NCI-H2029 treated with DMSO at 0.1 percent for 48 hours (cell line): ENCODE measurements around the gene TFCP2.

Source experiments
- DNase-seq: peaks from one replicate; lab custom pipeline; 2025; lab: John Stamatoyannopoulos, UW

TFCP2 gene

GRCh38 chr12:51196547-51196946 is 23.6 kb upstream of the TFCP2 start:
- DNase-seq: no peak

DNA sequence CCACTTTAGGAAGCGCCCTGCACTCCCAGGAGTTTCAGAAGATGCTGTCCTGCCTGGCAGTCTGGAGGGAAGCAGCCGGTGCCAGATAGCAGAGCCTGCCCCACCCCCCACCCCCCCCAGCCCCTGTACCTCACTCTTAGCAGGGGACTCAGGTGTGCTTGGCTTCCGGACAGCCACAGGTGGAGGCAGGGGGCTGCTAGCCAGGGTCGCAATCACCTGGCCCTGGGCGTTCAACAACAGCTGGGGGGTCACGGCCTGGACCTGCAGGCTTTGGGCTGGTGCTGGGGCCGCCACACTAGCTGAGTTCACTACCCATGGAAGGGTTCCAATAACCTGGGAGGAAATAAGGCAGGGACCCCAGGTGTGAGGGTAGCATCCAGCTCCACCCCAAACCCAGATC is 22.9 kb upstream of the TFCP2 start:
- DNase-seq: no peak

- no peak for DNase-seq
Measured at GRCh38 chr12:51192284-51192671, 19.3 kb upstream of the TFCP2 start.

DNA sequence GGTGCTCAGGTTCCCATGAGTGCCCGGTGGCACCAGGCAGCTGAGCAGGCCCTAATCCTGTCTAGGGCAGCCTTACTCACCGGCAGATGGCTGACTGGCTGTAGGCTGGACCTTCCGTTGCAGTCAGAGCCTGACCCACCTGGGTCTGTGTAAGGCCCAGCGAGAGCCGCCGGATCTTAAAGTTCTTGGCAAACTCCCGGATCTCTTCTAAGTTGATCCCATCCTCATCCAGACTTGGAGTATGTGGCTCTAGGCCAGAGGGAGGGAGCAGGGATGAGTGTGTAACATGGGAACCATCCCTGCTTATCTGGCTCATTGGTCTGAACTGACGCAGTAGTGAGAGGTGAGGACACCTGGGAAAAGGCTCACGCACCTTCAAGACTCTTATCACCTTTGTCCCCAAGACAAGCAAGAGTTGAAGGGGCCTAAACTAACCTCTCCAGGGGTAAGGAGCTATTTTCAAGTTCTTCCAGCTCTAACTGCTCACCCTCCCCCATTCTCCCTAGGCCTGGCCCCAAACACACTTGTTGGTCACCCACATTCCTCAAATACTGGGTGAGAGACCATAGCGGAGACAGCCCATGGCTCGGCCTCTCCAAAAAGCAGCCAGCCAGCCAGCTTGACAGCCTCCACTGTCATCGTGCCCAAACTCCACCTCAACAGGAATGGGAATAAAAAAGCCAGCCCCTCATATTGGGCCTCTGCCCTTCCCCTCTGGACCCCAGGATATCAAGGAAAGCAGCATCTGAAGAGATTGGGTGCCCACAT is 18.8 kb upstream of the TFCP2 start:
- no peak for DNase-seq

DNA sequence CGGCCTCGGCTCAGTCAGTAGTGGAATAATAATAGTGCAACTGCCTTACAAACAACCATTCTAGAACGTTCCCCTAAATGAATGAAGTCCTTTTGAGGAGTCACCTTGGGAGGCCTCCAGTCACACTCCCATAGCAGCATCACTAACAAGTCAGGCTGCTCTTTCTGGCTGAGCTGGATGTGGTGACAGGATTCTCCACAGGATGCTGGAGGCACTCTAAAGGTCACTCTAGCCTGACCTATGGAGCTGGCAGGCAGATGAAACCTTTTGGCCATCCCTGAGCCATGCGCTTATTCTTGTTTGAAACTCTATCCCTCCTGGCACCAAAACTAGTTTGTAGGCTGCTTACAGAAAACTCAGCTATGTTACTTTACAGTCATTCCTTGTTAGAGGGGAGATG is 17.9 kb upstream of the TFCP2 start:
- DNase-seq: no peak

DNA sequence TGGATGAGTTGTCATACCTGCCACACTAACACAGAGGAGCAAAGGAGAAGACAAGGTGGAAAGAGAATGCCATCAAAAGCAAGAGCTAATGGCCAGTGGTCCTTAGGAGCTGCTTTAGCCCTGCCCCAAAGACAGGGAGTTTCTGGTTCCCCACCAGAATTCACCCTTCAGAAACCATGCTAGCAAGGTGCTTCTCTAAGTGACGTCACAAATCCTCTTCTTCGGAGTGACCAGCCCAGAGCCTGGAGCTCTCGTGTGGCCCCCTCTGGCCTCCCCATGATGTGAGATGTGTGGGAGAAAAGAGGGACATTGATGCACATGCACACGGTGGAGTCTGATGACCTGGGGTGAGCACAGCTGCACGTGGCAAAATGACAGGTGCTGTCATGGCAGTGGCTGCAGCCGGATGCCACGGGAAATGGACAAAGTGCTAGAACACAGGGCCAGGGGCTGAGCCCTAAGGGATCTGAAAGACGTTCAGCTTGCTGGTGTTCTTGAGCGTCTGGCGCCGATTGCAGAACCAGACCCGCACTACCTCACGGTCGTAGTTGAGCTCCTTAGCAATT is 16.9 kb upstream of the TFCP2 start:
- no peak for DNase-seq

- no peak for DNase-seq
Measured at GRCh38 chr12:51188359-51189051, 15.6 kb upstream of the TFCP2 start.

- DNase-seq: no peak
Measured at GRCh38 chr12:51187370-51187987, 14.5 kb upstream of the TFCP2 start.

GRCh38 chr12:51186465-51187085 is 13.6 kb upstream of the TFCP2 start:
- no peak for DNase-seq

DNA sequence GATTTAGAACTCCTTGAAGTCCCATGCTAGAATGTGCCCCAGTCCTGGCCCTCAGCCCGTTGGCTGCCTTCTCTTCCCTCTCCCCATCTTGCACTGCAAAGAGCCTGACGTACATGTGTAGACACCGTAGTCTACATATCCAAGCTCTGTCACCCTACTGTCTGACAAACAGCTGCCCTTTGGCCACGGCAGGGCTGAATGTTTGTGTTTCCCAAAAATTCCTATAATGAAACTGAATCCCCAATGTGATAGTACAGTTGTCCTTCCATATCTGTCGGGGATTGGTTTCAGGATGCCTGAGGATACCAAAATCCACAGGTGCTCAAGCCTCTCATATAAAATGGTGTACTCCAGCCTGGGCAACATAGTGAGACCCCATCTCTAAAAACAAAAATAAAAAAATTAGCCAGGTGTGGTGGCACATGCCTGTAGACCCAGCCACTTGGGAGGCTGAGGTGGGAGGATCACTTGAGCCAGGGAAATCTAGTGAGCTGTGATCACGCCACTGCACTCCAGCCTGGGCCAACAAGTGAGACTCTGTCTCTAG is 12.3 kb upstream of the TFCP2 start:
- DNase-seq: no peak

GRCh38 chr12:51183816-51184215 is 10.9 kb upstream of the TFCP2 start:
- DNase-seq: peak; percentile 87

DNA sequence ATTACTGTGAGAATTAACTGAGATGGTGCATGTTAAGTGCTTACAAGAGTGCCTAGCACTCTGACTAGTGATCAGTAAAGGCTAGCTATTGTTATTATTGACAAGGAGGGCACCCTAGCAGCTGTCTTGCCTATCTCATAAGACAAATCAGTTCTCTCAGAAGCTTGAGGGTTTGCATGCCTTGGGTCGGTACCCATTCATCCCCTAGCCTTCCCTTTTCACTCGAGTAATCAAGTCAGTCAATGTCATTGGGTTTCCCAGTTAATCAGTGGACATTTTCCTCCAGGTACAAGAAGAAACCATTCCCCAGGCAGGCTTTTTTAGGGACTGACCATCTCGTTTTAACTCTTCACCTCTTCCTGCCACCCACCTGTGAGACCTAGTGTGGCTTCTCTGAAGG is 10.4 kb upstream of the TFCP2 start:
- DNase-seq: no peak

DNA sequence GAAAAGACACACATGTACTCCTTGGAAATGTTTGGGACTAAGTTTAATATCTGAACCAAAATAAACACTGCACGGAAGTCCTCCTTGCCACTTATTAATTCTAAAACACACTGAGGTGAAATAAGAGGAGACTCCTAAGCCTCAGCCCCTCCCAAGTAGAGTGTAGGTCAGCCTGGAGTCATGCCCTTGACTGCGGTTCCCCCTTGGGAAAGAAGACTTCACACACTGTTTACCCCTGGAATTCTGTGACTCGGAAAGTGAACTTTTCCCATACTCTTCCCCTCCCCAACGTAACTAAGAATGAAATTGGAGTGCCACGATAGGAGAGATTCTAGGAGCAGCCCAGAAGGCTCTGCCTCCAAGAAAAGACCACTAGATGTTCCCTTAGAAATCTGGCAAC is 8.6 kb upstream of the TFCP2 start:
- DNase-seq: no peak

DNA sequence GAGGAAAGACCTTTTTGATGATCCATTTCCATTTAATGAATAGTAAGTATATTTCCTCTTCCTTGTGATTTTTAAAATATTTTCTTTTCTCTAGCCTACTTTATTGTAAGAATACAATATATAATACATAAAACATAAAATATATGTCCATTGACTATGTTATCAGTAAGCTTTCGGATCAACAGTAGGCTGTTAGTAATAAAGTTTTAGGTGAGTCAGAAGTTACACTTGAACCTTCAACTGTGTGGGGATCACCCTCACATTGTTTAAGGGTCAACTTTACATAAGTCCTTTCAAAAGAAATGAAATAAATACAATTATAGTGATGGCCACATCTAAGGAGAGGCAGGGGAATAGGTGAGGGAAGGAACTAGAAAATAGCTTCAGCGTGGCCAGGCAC is 5.0 kb upstream of the TFCP2 start:
- DNase-seq: no peak

GRCh38 chr12:51174501-51174900 is 1.6 kb upstream of the TFCP2 start:
- DNase-seq: no peak

DNA sequence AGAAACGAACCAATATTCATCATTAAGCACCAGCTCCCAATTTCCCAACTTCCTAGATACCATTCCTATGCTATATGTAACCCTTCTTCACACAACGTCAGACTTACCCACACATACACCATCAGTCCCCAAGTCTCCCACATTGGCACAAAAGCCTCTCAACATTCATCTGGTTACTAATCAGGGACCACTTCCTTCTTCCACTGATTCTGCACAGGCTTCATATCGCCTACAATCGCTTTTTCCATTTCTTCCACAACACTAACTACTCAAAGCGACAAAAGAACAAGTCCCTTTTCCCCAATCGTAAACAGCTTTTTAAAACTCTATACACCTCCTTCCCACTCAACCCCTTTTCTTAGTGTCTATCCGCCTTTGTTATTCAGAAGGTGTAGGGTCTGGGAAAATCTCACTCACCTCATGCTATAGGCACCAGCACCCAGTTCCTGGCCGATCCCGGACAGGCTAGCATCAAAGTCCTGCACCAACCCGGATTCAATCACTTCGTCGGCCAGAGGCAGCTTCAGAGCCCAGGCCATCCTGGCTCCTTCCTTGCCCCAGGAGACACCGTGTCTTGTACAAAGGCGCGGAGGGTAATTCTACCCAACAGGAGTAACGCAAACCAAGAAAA is 936 bp downstream of the TFCP2 start:
- DNase-seq: no peak

DNA sequence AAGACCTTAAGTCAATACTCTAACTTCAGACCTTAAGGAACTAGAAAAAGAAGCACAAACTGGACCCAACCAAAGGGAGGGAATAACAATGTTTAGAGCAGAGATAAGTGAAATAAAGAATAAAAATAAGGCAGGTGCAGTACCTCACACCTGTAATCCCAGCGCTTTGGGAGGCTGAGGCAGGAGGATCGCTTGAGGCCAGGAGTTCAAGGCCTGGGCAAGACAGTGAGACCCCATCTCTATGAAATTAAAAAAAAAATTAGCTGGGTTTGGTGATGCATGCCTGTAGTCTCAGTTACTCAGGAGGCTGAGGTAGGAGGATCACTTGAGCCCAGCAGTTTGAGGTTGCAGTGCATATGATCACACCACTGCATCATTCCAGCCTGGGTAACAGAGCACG is 9.1 kb downstream of the TFCP2 start:
- no peak for DNase-seq

- no peak for DNase-seq
Measured at GRCh38 chr12:51162217-51162616, 10.7 kb downstream of the TFCP2 start.

- DNase-seq: no peak
Measured at GRCh38 chr12:51160814-51161459, 12.0 kb downstream of the TFCP2 start.

DNA sequence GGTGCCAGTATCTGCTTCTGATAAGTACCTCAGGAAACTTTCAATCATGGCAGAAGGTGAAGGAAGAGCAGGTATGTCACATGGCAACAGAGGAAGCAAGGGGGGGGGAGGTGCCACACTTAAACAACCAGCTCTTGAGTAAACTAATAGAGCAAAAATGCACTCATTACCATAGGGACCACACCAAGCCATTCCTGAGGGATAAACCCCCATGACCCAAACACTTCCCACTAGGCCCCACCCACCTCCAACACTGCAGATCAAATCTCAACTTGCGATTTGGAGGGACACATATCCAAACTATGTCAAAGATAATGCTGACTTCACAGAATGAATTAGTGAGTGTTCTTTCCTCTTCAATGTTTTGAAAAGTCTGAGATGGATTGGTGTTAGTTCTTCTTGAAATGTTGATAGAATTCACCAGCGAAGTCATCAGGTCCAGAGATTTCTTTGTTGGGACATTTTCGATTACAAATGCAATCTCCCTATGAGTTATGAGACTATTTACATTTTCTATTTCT is 16.6 kb downstream of the TFCP2 start:
- DNase-seq: no peak

- DNase-seq: no peak
Measured at GRCh38 chr12:51152953-51153352, 20.0 kb downstream of the TFCP2 start.
